Adrenal gland (tissue), 12 donors: Measurements from ENCODE around the gene CCT8L2. TPM values are rescaled to one million over a fixed set of nuclear protein-coding genes. Genes with fewer than 3 reads are reported as not detected.
"Not testable (repeated sequence)": the region's sequence is repeated elsewhere in the genome, so short reads cannot be mapped to it uniquely, and the experiment has no call there.

Experiments used
- DNase-seq, 7 donors: peaks; one replicate each; pipeline ENCODE4 v3.0.0-alpha.2; 2019 to 2020
- H3K27ac ChIP-seq, 5 donors: fragments of 200-600 bp; sonication (generic) in 4 of 5; 1 replicate in 3 of 5; 2 replicates in 2 of 5; pipeline versions ENCODE4 v1.5.1 to v1.8.0; 2016 to 2020; ENCODE audit warnings: mild to moderate bottlenecking in 1 of 5
- H3K27me3 ChIP-seq: fragments of 200-600 bp; 2 replicates; pipeline ENCODE4 v1.8.0; 2021
- H3K36me3 ChIP-seq, 2 donors: fragments of 200-600 bp; replicated peaks in 1 of 2; 1 replicate in 1 of 2; 2 replicates in 1 of 2; pipeline versions ENCODE4 v1.5.1 to v1.8.0; 2018 to 2022
- H3K4me1 ChIP-seq, 2 donors: fragments of 200-600 bp; replicated peaks in 1 of 2; 1 replicate in 1 of 2; 2 replicates in 1 of 2; pipeline versions ENCODE4 v1.5.1 to v1.8.0; 2018 to 2021
- H3K4me3 ChIP-seq, 4 donors: fragments of 200-600 bp; sonication (generic) in 3 of 4; one replicate each; pipeline ENCODE4 v1.5.1; 2016 to 2018
- H3K9me3 ChIP-seq, 3 donors: fragments of 200-600 bp; sonication (generic) in 1 of 3; replicated peaks in 1 of 3; 1 replicate in 2 of 3; 2 replicates in 1 of 3; pipeline versions ENCODE4 v1.5.1 to v1.8.0; 2016 to 2021
- POLR2A ChIP-seq, 2 donors: fragments of 450-650 bp; IDR thresholded peaks; one replicate each; pipeline ENCODE4 v1.6.1; 2017; ENCODE audit warnings: antibody characterized with exemption in 2 of 2, mild to moderate bottlenecking in 2 of 2, moderate library complexity in 1 of 2
- WGBS, 4 donors: extraction: QIAGEN DNeasy Blood & Tissue Kit in 2 of 4; methylation state at CpG; one replicate each; pipeline versions ENCODE4 v1.1.5 to v1.1.7; 2013 to 2017; 5-methylcytosine and 5-hydroxymethylcytosine counted together
- intact Hi-C, 2 donors: fragments of 100-400 bp; cut with DNase I; formaldehyde crosslinking; loops; one replicate each; pipeline versions ENCODE4 v1.14.1 to v1.15.0; 2022 to 2023
- polyA plus RNA-seq, 3 donors: library from polyadenylated mRNA; stranded (reverse); fragments of 200-250 nt in 2 of 3; fragments of 350-450 nt in 1 of 3; fragmentation: Illumina TruSeq in 1 of 3; extraction: RNeasy Lipid Tissue Mini Kit (QIAGEN cat#74804) in 1 of 3; gene quantifications; one replicate each; pipeline ENCODE4 v1.2.3, GENCODE V29; 2013 to 2014
- total RNA-seq, 9 donors: library from RNA; depleted of rRNA in 4 of 9; stranded (reverse); fragments of >200 nt in 4 of 9; fragments of 120-200 nt in 1 of 9; fragmentation: NEBNext Ultra II Directional in 1 of 9; extraction: Animal tissue kit (Norgen Biotek cat#: 25700) in 1 of 9; gene quantifications; one replicate each; pipeline versions ENCODE4 v1.1.0 to v1.2.4, GENCODE V29; 2013 to 2023
- TF ChIP-seq, protein P1 (sequence below), 6 experiments: fragments of 450-650 bp in 4 of 6; fragments of 200-600 bp in 2 of 6; sonication (generic) in 1 of 6; IDR thresholded peaks; 1 replicate in 5 of 6; 2 replicates in 1 of 6; pipeline versions ENCODE4 v1.5.1 to v1.8.0; 2016 to 2021; ENCODE audit warnings: antibody characterized with exemption in 6 of 6, mild to moderate bottlenecking in 2 of 6, moderate library complexity in 1 of 6
- donor health status: healthy with polysubstance abuse.
- donor health status: Bipolar disorder and iron deficiency.
- donor health status: DM: yes; HTN: yes; CAD: no.
- donor health status: DM: no; HTN: no; CAD: no.
- donor health status: DM: no; HTN: no; CAD: no.
- donor health status: DM: yes; HTN: yes; CAD: no.

The CCT8L2 gene
- total and polyA plus RNA-seq, 12 donors, result not detected

DNA sequence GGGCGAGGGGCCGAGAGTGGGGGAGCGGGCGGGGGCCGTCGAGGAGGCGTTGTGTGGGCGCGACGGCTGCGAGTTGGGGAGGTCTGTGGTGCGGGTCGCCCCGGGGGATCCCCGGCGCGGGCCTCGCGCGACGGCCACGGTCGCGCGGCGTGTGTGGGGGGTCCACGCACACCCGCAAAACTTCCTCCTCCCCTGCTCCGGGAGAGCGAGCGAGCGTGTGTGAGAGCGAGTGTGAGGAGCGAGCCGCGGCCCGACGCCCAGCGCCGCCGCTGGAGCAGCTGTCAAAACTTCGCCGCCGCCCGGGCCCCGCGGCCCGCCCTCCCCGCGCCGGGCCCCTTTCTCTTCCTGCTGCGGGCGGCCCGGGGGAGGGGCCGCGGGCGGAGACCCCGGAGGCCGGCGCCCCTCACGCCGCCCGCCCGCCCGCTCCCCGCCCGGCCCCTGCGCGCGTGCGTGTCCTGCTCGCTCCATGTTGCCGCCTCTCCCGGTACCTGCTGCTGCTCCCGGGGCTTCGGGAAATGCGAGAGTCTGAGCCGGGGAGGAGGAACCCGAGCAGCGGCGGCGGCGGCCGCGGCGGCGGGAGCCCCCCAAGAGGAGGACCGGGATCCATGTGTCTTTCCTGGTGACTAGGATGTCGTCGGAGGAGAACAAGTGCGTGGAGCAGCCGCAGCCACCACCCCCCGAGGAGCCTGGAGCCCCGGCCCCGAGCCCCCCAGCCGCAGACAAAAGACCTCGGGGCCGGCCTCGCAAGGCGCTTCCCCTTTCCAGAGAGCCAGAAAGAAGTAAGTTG lies 9.0 kb upstream of the CCT8L2 start:
- Histone ChIP-seq H3K27me3 (peaks cover 40% of the 10 kb centered on the region), H3K36me3 (no peaks in the 10 kb centered on the region), H3K4me3 (peak overlapping the region in 1 of 4 donors; percentile 44), H3K4me1 (no peaks in the 10 kb centered on the region), H3K27ac (peak overlapping the region in 1 of 5 donors; percentile 69), H3K9me3 (no peaks in the 10 kb centered on the region)
- TF ChIP-seq, protein P1, sequence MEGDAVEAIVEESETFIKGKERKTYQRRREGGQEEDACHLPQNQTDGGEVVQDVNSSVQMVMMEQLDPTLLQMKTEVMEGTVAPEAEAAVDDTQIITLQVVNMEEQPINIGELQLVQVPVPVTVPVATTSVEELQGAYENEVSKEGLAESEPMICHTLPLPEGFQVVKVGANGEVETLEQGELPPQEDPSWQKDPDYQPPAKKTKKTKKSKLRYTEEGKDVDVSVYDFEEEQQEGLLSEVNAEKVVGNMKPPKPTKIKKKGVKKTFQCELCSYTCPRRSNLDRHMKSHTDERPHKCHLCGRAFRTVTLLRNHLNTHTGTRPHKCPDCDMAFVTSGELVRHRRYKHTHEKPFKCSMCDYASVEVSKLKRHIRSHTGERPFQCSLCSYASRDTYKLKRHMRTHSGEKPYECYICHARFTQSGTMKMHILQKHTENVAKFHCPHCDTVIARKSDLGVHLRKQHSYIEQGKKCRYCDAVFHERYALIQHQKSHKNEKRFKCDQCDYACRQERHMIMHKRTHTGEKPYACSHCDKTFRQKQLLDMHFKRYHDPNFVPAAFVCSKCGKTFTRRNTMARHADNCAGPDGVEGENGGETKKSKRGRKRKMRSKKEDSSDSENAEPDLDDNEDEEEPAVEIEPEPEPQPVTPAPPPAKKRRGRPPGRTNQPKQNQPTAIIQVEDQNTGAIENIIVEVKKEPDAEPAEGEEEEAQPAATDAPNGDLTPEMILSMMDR (IDR thresholded peaks at IDR 0.05), result no peak
- no peak for TF ChIP-seq POLR2A (IDR thresholded peaks at IDR 0.05)
- DNase-seq, result no peak
- 0 to 2% (median 1%) methylated on average over 11 to 99 of the region's 100 CpGs for WGBS, 4 donors
- intact Hi-C loops, result no loop called here

DNA sequence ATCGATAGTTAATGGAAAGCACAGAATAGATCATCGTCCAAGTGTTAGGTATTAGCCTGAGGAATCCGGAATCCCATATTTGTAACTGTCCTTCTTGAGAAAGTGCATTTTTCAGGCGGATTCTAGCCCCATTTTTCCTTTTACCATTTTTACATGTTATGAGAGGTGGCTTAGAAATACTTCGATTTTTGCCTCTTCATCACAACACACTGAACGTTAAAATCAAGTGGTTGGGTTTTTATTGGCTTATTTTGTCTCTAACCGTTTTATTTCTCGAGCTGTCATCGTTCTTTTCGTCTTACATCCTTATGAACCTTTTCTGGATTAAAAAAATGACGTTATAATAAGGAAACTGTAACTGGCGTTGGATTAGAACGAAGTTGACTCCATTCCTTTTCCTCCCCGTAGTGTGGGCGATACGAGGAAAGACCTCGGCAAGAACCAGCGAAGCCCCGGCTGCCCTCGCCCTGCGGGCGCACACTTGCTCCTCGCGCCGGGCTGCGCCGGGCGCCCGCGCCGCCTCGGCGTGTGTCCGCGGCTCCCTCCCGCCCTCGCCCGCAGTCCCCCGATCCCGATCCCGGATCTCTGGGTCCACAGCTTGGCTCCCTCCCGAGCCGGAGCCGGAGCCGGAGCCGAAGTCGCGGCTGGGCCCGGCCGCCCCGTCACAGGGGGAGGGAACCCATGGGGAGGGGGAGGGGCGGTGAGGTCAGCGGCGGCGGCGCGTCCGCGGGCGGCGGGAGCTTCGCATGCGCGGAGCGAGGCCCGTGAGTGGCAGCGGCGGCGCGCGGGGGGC lies 8.2 kb upstream of the CCT8L2 start:
- Histone ChIP-seq H3K27ac (peak overlapping the region in 1 of 5 donors; percentile 69), H3K4me3 (peak overlapping the region in 1 of 4 donors; percentile 44), H3K27me3 (peaks cover 43% of the 10 kb centered on the region)
- H3K36me3 ChIP-seq, H3K4me1 ChIP-seq, H3K9me3 ChIP-seq, intact Hi-C loops: not testable (repeated sequence)
- 4 to 11% (median 8%) methylated on average over 21 to 70 of the region's 71 CpGs for WGBS, 4 donors
- peak in 6 of 7 donors; percentile 19 to 51 (median 30) for DNase-seq

DNA sequence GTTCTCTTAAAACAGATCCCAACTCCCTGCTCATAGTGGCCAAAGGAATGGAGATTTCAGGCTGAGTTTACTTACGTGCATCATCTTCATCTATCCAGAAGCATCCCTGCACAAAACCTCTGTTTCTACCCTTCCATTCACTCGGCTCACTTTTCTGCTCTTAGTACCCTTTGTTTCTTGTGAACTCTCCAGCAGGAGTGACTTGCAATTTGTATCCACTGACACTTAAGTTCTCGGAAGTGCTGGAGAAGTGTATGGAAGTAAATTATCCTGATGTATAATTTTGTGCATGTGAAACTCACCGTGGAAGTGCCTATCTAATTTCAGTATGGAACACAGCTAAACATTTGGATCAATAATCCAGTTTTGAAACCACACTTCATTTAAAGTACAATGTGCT lies 7.0 kb upstream of the CCT8L2 start:
- WGBS, 4 donors, result 14 to 32% (median 30%) methylated on average over 4 of the region's 4 CpGs

DNA sequence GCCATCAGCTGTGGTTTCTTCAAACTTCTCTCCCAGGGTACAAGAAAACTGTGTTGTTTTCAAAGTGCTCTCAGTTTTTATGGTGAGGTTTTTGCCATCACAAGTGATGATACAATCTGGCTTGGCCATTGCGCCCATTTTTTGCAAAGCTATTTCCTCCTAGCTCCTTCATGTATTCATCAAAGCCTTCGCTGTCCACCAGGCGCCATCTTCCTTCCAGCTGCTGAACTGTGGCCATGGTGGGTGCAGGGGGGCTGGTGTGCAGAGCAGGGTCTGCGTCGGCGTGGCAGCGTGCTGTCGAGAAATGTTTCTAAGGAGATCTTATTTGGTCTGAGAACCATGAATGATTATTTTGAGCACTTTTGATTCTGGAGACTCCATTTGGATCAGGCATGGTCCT lies 2.6 kb upstream of the CCT8L2 start:
- peaks cover 16% of the 10 kb centered on the region for H3K27me3 ChIP-seq
- 78 to 86% (median 82%) methylated on average over 8 of the region's 8 CpGs for WGBS, 4 donors
- intact Hi-C loops, H3K27ac ChIP-seq, H3K4me3 ChIP-seq, DNase-seq, H3K36me3 ChIP-seq, H3K4me1 ChIP-seq, H3K9me3 ChIP-seq: not testable (repeated sequence)

More for the DNA sequence above, 7.0 kb upstream of the CCT8L2 start:
- H3K4me3 ChIP-seq, H3K36me3 ChIP-seq, H3K9me3 ChIP-seq, intact Hi-C loops, H3K27ac ChIP-seq, H3K4me1 ChIP-seq, DNase-seq: not testable (repeated sequence)
- peaks cover 41% of the 10 kb centered on the region for H3K27me3 ChIP-seq

DNA sequence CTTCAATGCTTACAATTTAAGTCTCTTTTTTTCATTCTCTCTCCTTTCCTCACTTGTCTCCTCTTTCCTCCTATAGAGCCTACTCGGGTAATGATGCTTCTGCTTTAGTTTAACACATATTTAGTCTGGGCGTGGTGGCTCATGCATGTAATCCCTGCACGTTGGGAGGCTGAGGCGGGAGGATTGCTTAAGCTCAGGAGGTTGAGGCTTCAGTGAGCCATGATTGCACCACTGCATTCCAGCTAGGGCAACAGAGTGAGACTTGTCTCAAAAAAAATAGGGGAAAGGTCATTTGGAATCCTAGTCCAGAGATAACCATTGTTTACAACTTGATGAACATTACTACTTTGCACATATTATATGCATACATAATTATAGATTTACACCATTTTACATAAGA lies 1.4 kb upstream of the CCT8L2 start:
- Histone ChIP-seq H3K4me3 (no peak overlapping the region), H3K9me3 (no peaks in the 10 kb centered on the region), H3K27ac (no peak overlapping the region), H3K4me1 (no peaks in the 10 kb centered on the region), H3K36me3 (no peaks in the 10 kb centered on the region), H3K27me3 (peaks cover 11% of the 10 kb centered on the region)
- intact Hi-C loops, result no loop called here
- 64 to 74% (median 70%) methylated on average over 4 of the region's 4 CpGs for WGBS, 4 donors
- no peak for DNase-seq
- TF ChIP-seq POLR2A (IDR thresholded peaks at IDR 0.05), result no peak
- TF ChIP-seq, protein P1 (IDR thresholded peaks at IDR 0.05), result no peak

DNA sequence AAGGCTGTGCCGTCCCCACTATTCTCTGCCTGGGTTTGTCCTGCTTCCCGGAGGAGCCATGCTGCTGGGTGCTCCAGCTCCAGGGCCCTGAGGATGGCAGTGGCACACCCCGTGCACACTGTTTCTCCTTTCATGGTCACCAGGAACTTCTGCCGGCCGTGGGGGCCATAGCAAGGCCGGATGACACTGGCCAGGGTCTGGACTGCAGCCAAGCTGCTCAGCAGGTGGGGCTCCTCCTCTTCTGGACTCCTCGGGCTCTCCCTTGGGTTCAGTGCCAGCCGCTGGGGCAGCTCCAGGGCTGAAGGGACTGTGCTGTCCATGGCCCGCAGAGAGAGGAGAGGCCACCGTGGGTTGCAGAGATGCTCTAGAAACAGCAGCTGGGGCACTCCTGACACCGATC lies 379 bp downstream of the CCT8L2 start:
- H3K4me3 ChIP-seq, H3K4me1 ChIP-seq, H3K36me3 ChIP-seq, H3K27me3 ChIP-seq, DNase-seq, intact Hi-C loops, H3K27ac ChIP-seq, H3K9me3 ChIP-seq: not testable (repeated sequence)
- WGBS, 4 donors, result 68 to 82% (median 80%) methylated on average over 3 to 11 of the region's 11 CpGs

DNA sequence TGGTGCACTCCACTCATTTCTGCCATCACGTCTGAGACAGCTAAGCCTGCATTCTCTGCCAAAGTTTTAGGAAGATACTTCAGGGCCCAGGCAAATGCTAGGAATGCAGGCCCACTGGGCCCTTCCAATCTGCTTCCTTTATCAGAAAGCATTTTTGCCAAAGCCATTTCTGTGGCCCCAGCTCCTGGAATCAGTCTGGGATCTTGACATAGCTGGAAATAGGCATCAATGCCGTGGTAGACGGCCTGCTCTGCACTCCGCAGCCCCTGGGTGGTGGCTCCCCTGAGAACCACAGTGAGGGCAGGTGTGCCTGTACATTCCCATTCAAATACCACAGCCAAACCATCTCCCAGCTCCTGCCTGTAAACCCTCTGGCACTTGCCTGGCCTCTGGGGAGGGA lies 1.5 kb downstream of the CCT8L2 start:
- intact Hi-C loops, H3K27me3 ChIP-seq, DNase-seq, H3K9me3 ChIP-seq, H3K4me3 ChIP-seq, H3K27ac ChIP-seq, H3K4me1 ChIP-seq, H3K36me3 ChIP-seq: not testable (repeated sequence)
- WGBS, 4 donors, result 69 to 82% (median 79%) methylated on average over 3 to 4 of the region's 4 CpGs
